Measurements from ENCODE around the gene TBC1D3D.
"Not testable (repeated sequence)": the region's sequence is repeated elsewhere in the genome, so short reads cannot be mapped to it uniquely, and the experiment has no call there.

Gene TBC1D3D

GRCh38 chr17:38003676-38004075, at the start of gene TBC1D3D:
Gene TBC1D3D (plus strand): TSS chr17:38003976. CDS start chr17:38005561, 1,585 bp downstream.
- not testable (repeated sequence) for DNase-seq

DNA sequence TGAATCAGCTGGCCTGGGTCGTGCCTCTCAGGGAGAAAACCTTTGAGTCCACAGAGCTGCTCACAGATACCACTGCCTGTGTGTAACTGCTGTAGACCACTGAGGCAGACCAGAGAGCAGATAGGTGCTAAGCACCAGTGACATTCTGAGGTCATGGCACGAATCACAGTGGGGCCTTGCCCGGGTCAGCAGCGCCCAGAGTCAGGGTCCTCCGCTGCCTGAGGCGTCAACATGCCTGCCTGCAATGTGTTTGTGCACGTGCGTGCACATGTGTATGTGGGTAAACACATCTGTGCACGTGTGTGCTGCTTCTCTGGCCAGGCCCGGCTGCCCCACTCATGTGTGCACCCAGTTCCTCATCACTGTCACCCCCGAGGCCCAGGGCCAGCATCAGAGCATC, 14.8 kb upstream of the TBC1D3D start, which contains the start of gene TBC1D3L:
TSS of gene TBC1D3L (minus strand) at position 101 of the 400 bp plus-strand sequence. CDS start 1,540 bp downstream, outside the sequence.
- DNase-seq = not testable (repeated sequence)
